HEK293 (cell line): ENCODE measurements around the gene MPPED2.

Experiments used
- CTCF ChIA-PET: fragments of 350-600 bp; formaldehyde crosslinking; extraction: SDS; loops from one replicate; lab custom pipeline; 2021; ENCODE audit warnings: antibody characterized with exemption; lab: Yijun Ruan, JAX
- POLR2A ChIA-PET: fragments of 300-600 bp; formaldehyde crosslinking; extraction: SDS; loops from one replicate; lab custom pipeline; 2020; ENCODE audit warnings: antibody characterized with exemption, inconsistent platforms; lab: Yijun Ruan, JAX
- H3K27ac ChIP-seq: fragments of 200-500 bp; sonication (Bioruptor generic); 2 replicates; pipeline ENCODE4 v1.5.1; 2014; ENCODE audit warnings: low read depth, low read length, control low read depth, inconsistent platforms; ENCODE audit errors: extremely low read depth
- H3K36me3 ChIP-seq, 2 experiments: fragments of 200-500 bp in 1 of 2; sonication (Bioruptor generic) in 1 of 2; 1 replicate in 1 of 2; 2 replicates in 1 of 2; pipeline ENCODE4 v1.5.1; 2014 to 2017; ENCODE audit warnings: inconsistent platforms in 2 of 2, low read length in 2 of 2; ENCODE audit not compliant: control insufficient read depth in 2 of 2, insufficient read depth in 1 of 2
- H3K4me1 ChIP-seq: fragments of 200-500 bp; sonication (Bioruptor generic); 2 replicates; pipeline ENCODE4 v1.5.1; 2014; ENCODE audit warnings: mild to moderate bottlenecking, low read length, inconsistent platforms; ENCODE audit not compliant: control insufficient read depth, insufficient read depth
- H3K4me3 ChIP-seq: 2 replicates; pipeline ENCODE4 v1.5.1; 2011; ENCODE audit warnings: low read depth, mild to moderate bottlenecking, control low read depth, low read length, moderate library complexity
- H3K9me3 ChIP-seq: fragments of 200-500 bp; sonication (Bioruptor generic); 2 replicates; pipeline ENCODE4 v1.5.1; 2014; ENCODE audit warnings: low read depth, low read length, inconsistent platforms; ENCODE audit not compliant: control insufficient read depth, insufficient read depth
- MYNN ChIP-seq: fragments of 450-650 bp; formaldehyde crosslinking; IDR thresholded peaks from 2 replicates; pipeline ENCODE4 v1.5.1; 2016; ENCODE audit warnings: missing biosample characterization, missing genetic modification characterization, borderline replicate concordance
- OVOL3 ChIP-seq: fragments of 450-650 bp; formaldehyde crosslinking; IDR thresholded peaks from 2 replicates; pipeline ENCODE4 v1.5.1; 2016; ENCODE audit warnings: missing biosample characterization, missing genetic modification characterization
- SALL2 ChIP-seq: fragments of 450-650 bp; formaldehyde crosslinking; IDR thresholded peaks from 2 replicates; pipeline ENCODE4 v1.5.0; 2017; ENCODE audit warnings: missing biosample characterization, mild to moderate bottlenecking, missing genetic modification characterization, borderline replicate concordance
- SCRT1 ChIP-seq: fragments of 450-650 bp; formaldehyde crosslinking; IDR thresholded peaks from 2 replicates; pipeline ENCODE4 v1.5.1; 2016; ENCODE audit warnings: missing biosample characterization, missing genetic modification characterization, borderline replicate concordance
- ZBTB10 ChIP-seq: fragments of 450-650 bp; formaldehyde crosslinking; IDR thresholded peaks from 2 replicates; pipeline ENCODE4 v1.5.1; 2016; ENCODE audit warnings: missing biosample characterization, missing genetic modification characterization
- ZBTB6 ChIP-seq: fragments of 450-650 bp; formaldehyde crosslinking; IDR thresholded peaks from 2 replicates; pipeline ENCODE4 v1.5.1; 2017; ENCODE audit warnings: missing biosample characterization, missing genetic modification characterization
- ZNF10 ChIP-seq: fragments of 450-650 bp; formaldehyde crosslinking; IDR thresholded peaks from 2 replicates; pipeline ENCODE4 v1.5.1; 2017; ENCODE audit warnings: missing biosample characterization, missing genetic modification characterization
- ZNF155 ChIP-seq: fragments of 450-650 bp; formaldehyde crosslinking; IDR thresholded peaks from 2 replicates; pipeline ENCODE4 v1.5.1; 2016; ENCODE audit warnings: missing biosample characterization, missing genetic modification characterization
- ZNF223 ChIP-seq: fragments of 450-650 bp; formaldehyde crosslinking; IDR thresholded peaks from 2 replicates; pipeline ENCODE4 v1.5.1; 2016; ENCODE audit warnings: missing biosample characterization, missing genetic modification characterization
- ZNF37A ChIP-seq: fragments of 450-650 bp; IDR thresholded peaks from 2 replicates; pipeline ENCODE4 v1.5.1; 2018; ENCODE audit warnings: missing biosample characterization, missing genetic modification characterization
- ZNF521 ChIP-seq: fragments of 450-650 bp; formaldehyde crosslinking; IDR thresholded peaks from 2 replicates; pipeline ENCODE4 v1.5.1; 2017; ENCODE audit warnings: missing biosample characterization, mild to moderate bottlenecking, missing genetic modification characterization
- ZNF529 ChIP-seq: fragments of 450-650 bp; formaldehyde crosslinking; IDR thresholded peaks from 2 replicates; pipeline ENCODE4 v1.5.1; 2017; ENCODE audit warnings: missing genetic modification characterization, missing biosample characterization; ENCODE audit not compliant: insufficient replicate concordance
- ZNF544 ChIP-seq: fragments of 450-650 bp; formaldehyde crosslinking; IDR thresholded peaks from 2 replicates; pipeline ENCODE4 v1.5.0; 2017; ENCODE audit warnings: missing biosample characterization, missing genetic modification characterization
- ZNF624 ChIP-seq: fragments of 450-650 bp; formaldehyde crosslinking; IDR thresholded peaks from 2 replicates; pipeline ENCODE4 v1.5.1; 2017; ENCODE audit warnings: missing biosample characterization, missing genetic modification characterization
- ZNF664 ChIP-seq: fragments of 450-650 bp; formaldehyde crosslinking; IDR thresholded peaks from 2 replicates; pipeline ENCODE4 v1.5.1; 2016; ENCODE audit warnings: missing biosample characterization, missing genetic modification characterization
- ZNF791 ChIP-seq: fragments of 450-650 bp; formaldehyde crosslinking; IDR thresholded peaks from 2 replicates; pipeline ENCODE4 v1.5.1; 2016; ENCODE audit warnings: missing biosample characterization, missing genetic modification characterization
- ZNF792 ChIP-seq: fragments of 450-650 bp; formaldehyde crosslinking; IDR thresholded peaks from 2 replicates; pipeline ENCODE4 v1.5.1; 2016; ENCODE audit warnings: missing biosample characterization, missing genetic modification characterization
- ZSCAN30 ChIP-seq: fragments of 450-650 bp; IDR thresholded peaks from 2 replicates; pipeline ENCODE4 v1.5.1; 2018; ENCODE audit warnings: missing biosample characterization, mild to moderate bottlenecking, missing genetic modification characterization, moderate library complexity
- ZSCAN4 ChIP-seq: fragments of 450-650 bp; formaldehyde crosslinking; IDR thresholded peaks from 2 replicates; pipeline ENCODE4 v1.5.1; 2017; ENCODE audit warnings: missing biosample characterization, missing genetic modification characterization

Gene MPPED2

GRCh38 chr11:30508594-30508993, 77.6 kb downstream of the MPPED2 start (continued):
- TF ChIP-seq ZSCAN4 (tag by site-specific recombination), result no peak
- TF ChIP-seq SCRT1, result no peak
- no peak for TF ChIP-seq MYNN (tag by site-specific recombination)
- TF ChIP-seq ZNF529 (tag by site-specific recombination), result no peak
- TF ChIP-seq ZNF664, result no peak
- TF ChIP-seq ZBTB10 (tag by site-specific recombination), result no peak
- TF ChIP-seq SALL2, result no peak
- TF ChIP-seq ZNF521 (tag by site-specific recombination), result no peak

GRCh38 chr11:30505603-30506002, 80.5 kb downstream of the MPPED2 start:
- CTCF ChIA-PET, result no interaction called here
- H3K4me1 ChIP-seq, result no peaks in the 10 kb centered on the region

GRCh38 chr11:30504468-30504867, 81.7 kb downstream of the MPPED2 start:
- H3K4me3 ChIP-seq, result no peak overlapping the region
- ChIA-PET CTCF (no interaction called here), POLR2A (no interaction called here)

More at GRCh38 chr11:30505603-30506002, 80.5 kb downstream of the MPPED2 start:
- H3K36me3 ChIP-seq, result no peaks in the 10 kb centered on the region
- TF ChIP-seq ZNF37A (tag by site-specific recombination) (no peak), ZNF624 (tag by site-specific recombination) (no peak), OVOL3 (tag by site-specific recombination) (no peak), ZNF155 (tag by site-specific recombination) (no peak), ZSCAN30 (tag by site-specific recombination) (no peak), ZNF223 (tag by site-specific recombination) (no peak)
- TF ChIP-seq, all 188 proteins: peak for 0
- Histone ChIP-seq H3K27ac (no peak overlapping the region), H3K4me3 (no peak overlapping the region), H3K9me3 (no peaks in the 10 kb centered on the region)
- POLR2A ChIA-PET, result no interaction called here

More at GRCh38 chr11:30504468-30504867, 81.7 kb downstream of the MPPED2 start:
- H3K9me3 ChIP-seq, result no peaks in the 10 kb centered on the region
- TF ChIP-seq ZNF10 (tag by site-specific recombination) (no peak), ZNF792 (tag by site-specific recombination) (no peak), ZNF544 (tag by site-specific recombination) (no peak), ZNF223 (tag by site-specific recombination) (no peak), ZNF791 (no peak), ZBTB6 (tag by site-specific recombination) (no peak)
- no peaks in the 10 kb centered on the region for H3K36me3 ChIP-seq
- H3K4me1 ChIP-seq, result no peaks in the 10 kb centered on the region
- H3K27ac ChIP-seq, result no peak overlapping the region
